ENCODE data around the gene STK32A.

STK32A gene

DNA sequence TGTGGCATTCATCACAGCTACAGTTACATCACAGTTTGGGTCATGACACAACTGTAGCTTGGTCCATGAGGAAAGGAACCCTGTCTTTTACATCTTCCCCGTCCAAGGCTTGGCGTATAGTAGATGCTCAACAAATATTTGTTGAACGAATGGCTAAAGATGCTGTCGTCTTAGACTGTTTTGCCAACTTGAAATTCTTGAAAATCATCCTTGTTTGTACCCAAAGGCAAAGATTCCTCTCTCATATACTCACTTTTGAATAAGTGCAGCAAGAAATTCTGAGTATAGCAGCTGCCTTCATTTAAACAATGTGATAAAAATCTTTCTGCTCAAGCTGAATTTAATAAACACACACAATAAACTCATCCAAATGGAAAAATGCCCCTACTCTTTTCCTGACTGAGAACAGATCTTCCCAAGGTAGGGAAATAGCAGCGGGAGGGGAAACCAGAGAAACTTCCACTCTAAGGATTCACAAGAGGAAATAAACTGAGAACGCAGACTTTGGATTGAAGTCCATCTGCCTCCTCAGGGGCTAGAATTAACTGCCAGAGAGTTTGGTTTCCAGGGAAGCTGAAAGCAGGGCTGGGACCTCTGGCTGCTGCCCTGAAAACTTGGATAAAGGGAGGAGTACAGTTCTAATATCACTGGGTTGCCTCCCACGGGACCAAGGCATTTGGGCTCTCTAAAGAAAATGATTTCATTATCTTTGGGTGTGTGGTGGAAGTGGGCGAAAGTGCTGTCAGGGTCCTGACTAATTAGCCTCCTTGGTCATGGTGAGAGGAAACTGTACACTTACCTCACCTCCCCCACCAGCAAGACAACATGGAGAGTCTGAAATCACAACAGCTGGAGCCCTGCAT lies 175.9 kb downstream of the STK32A start:
- TF ChIP-seq CTCF (IDR thresholded peaks at IDR 0.05; ENCODE audit: low read depth, low read length), result no peak
- TF ChIP-seq, protein P1, sequence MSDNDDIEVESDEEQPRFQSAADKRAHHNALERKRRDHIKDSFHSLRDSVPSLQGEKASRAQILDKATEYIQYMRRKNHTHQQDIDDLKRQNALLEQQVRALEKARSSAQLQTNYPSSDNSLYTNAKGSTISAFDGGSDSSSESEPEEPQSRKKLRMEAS (IDR thresholded peaks at IDR 0.05; ENCODE audit: low read depth, low read length), result no peak
- no peak for TF ChIP-seq POLR2A (IDR thresholded peaks at IDR 0.05; ENCODE audit: extremely low read depth, insufficient read length)
- TF ChIP-seq MYC (IDR thresholded peaks at IDR 0.05; ENCODE audit: low read depth, low read length), result no peak
- H3K4me3 ChIP-seq (ENCODE audit: low read depth, low read length), result no peak overlapping the region
- DNase-seq (ENCODE audit: low read depth), result no peak

DNA sequence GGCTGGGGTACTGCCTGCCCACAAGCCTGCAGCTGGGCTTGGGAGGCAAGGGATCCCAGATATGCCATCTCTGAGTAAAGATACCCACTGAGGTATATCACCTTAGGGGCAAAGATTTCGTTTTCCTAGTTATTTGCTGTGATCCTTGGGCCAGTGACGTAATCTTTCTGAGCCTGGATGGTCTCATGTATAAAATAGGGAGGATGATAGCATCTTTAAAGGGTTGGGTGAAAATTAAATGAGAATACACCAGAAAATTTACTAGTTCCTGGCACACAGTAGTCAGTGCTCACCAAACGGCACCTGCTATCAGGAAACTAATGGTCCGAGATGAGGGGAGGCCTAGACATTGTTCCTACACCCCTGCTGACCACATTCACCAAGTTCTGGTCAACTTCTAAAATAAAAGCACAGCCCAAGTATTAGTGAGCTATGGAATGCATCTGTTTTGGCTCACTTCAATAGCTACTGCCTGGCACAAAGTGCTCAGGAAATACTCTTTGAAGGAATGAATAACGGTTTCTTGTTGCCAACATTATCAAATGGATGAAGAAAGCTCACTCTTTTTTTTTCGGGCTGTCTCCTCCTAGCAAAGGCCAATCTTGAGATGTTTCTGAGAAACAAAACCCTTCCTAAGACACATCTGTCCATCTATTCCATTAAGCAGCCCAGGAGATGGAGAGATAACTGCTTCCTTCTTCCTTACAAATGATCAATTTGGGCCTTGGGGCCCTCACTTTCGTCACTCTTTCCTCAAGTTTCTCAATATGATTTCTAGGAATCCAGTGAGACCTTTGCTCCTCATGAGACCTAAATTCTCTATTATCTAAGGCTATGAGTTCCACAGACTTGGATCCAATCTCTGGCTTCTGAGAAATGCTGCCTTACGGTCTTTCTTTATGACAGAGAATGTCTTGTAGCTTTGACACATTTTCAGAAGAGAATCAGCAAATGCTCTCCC lies 176.8 kb downstream of the STK32A start:
- TF ChIP-seq MYC (IDR thresholded peaks at IDR 0.05; ENCODE audit: low read depth, low read length) (no peak), POLR2A (IDR thresholded peaks at IDR 0.05; ENCODE audit: extremely low read depth, insufficient read length) (no peak), CTCF (IDR thresholded peaks at IDR 0.05; ENCODE audit: low read depth, low read length) (no peak)
- TF ChIP-seq, protein P1 (IDR thresholded peaks at IDR 0.05; ENCODE audit: low read depth, low read length), result no peak
- H3K4me3 ChIP-seq (ENCODE audit: low read depth, low read length), result no peak overlapping the region
- DNase-seq (ENCODE audit: low read depth), result no peak

DNA sequence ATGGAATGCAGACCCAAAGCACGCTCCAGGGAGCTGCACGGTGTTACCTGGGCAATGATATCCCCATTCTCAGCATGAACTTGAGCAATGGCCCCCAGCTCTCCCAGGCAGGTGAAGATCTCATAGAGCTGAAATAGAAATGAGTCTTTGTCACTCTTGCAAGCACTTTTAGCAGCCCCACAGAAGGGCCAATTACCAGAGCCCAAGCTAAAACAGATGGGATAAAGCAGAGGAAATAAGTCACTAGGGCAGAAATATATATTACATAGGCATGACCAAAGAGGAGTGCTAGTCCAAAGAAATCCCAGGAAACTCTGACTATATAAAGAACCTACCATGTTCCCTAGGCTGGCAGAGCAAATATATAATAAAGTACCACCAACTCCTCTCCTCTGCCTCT lies 177.7 kb downstream of the STK32A start:
- TF ChIP-seq POLR2A (IDR thresholded peaks at IDR 0.05; ENCODE audit: extremely low read depth, insufficient read length) (no peak), CTCF (IDR thresholded peaks at IDR 0.05; ENCODE audit: low read depth, low read length) (no peak), MYC (IDR thresholded peaks at IDR 0.05; ENCODE audit: low read depth, low read length) (no peak)
- TF ChIP-seq, protein P1 (IDR thresholded peaks at IDR 0.05; ENCODE audit: low read depth, low read length), result no peak
- H3K4me3 ChIP-seq (ENCODE audit: low read depth, low read length), result no peak overlapping the region
- no peak for DNase-seq (ENCODE audit: low read depth)

- TF ChIP-seq CTCF (IDR thresholded peaks at IDR 0.05; ENCODE audit: low read depth, low read length), result no peak
- TF ChIP-seq, protein P1 (IDR thresholded peaks at IDR 0.05; ENCODE audit: low read depth, low read length), result no peak
- TF ChIP-seq POLR2A (IDR thresholded peaks at IDR 0.05; ENCODE audit: extremely low read depth, insufficient read length), result no peak
- TF ChIP-seq MYC (IDR thresholded peaks at IDR 0.05; ENCODE audit: low read depth, low read length), result no peak
- no peak for DNase-seq (ENCODE audit: low read depth)
Observed at GRCh38 chr5:147413266-147413665, 178.4 kb downstream of the STK32A start.

GRCh38 chr5:147415651-147416050 lies 180.8 kb downstream of the STK32A start:
- TF ChIP-seq, protein P1 (IDR thresholded peaks at IDR 0.05; ENCODE audit: low read depth, low read length), result no peak
- no peak for TF ChIP-seq POLR2A (IDR thresholded peaks at IDR 0.05; ENCODE audit: extremely low read depth, insufficient read length)
- no peak for TF ChIP-seq CTCF (IDR thresholded peaks at IDR 0.05; ENCODE audit: low read depth, low read length)
- no peak for TF ChIP-seq MYC (IDR thresholded peaks at IDR 0.05; ENCODE audit: low read depth, low read length)
- H3K4me3 ChIP-seq (ENCODE audit: low read depth, low read length), result no peak overlapping the region
- no peak for DNase-seq (ENCODE audit: low read depth)

More at GRCh38 chr5:147413266-147413665, 178.4 kb downstream of the STK32A start:
- H3K4me3 ChIP-seq (ENCODE audit: low read depth, low read length), result no peak overlapping the region

All from NB4 (cell line).